Uterus (tissue), 4 donors: ENCODE data around the gene NFILZ. TPM values are rescaled to one million over a fixed set of nuclear protein-coding genes. Genes with fewer than 3 reads are reported as not detected.

Source experiments
- DNase-seq, 2 donors: peaks; one replicate each; pipeline ENCODE4 v3.0.0-alpha.2; 2019 to 2020
- H3K27ac ChIP-seq, 2 donors: fragments of 200-600 bp; sonication (generic); 1 replicate in 1 of 2; 2 replicates in 1 of 2; pipeline ENCODE4 v1.5.1; 2016 to 2018
- H3K27me3 ChIP-seq, 2 donors: fragments of 200-600 bp; sonication (generic); one replicate each; pipeline ENCODE4 v1.5.1; 2018 to 2019; ENCODE audit warnings: control low read depth in 1 of 2
- H3K36me3 ChIP-seq, 2 donors: fragments of 200-600 bp; sonication (generic); one replicate each; pipeline ENCODE4 v1.5.1; 2019; ENCODE audit warnings: control low read depth in 1 of 2
- H3K4me1 ChIP-seq, 2 donors: fragments of 200-600 bp; sonication (generic); one replicate each; pipeline ENCODE4 v1.5.1; 2018 to 2019; ENCODE audit warnings: control low read depth in 1 of 2
- H3K4me3 ChIP-seq, 2 donors: fragments of 200-600 bp; sonication (generic); 1 replicate in 1 of 2; 2 replicates in 1 of 2; pipeline ENCODE4 v1.5.1; 2018 to 2019; ENCODE audit warnings: mild to moderate bottlenecking in 1 of 2
- H3K9me3 ChIP-seq, 2 donors: fragments of 200-600 bp; sonication (generic); one replicate each; pipeline ENCODE4 v1.5.1; 2019; ENCODE audit warnings: control low read depth in 1 of 2
- CTCF ChIP-seq, 4 experiments: fragments of 200-600 bp in 2 of 4; fragments of 450-650 bp in 2 of 4; sonication (generic) in 2 of 4; IDR thresholded peaks; one replicate each; pipeline ENCODE4 v1.5.1; 2016 to 2019; ENCODE audit warnings: antibody characterized with exemption in 4 of 4, mild to moderate bottlenecking in 2 of 4, moderate library complexity in 1 of 4
- POLR2A ChIP-seq, 2 donors: fragments of 450-650 bp; IDR thresholded peaks; one replicate each; pipeline ENCODE4 v1.6.1; 2016; ENCODE audit warnings: antibody characterized with exemption in 2 of 2, mild to moderate bottlenecking in 1 of 2, moderate library complexity in 1 of 2
- intact Hi-C: fragments of 100-400 bp; cut with DNase I; formaldehyde crosslinking; loops from one replicate; pipeline ENCODE4 v1.15.1; 2023; ENCODE audit warnings: low total_unique reads
- total RNA-seq, 4 donors: library from RNA; depleted of rRNA in 3 of 4; stranded (reverse); fragments of >200 nt in 3 of 4; gene quantifications; one replicate each; pipeline versions ENCODE4 v1.1.0 to v1.2.4, GENCODE V29; 2014 to 2023
- donor health status: DM: yes; HTN: yes; CAD: no.

The NFILZ gene
- total RNA-seq, 4 donors from 2014 or later = not detected

- no peak for DNase-seq
- no peak overlapping the region for H3K27ac ChIP-seq
Observed at GRCh38 chr19:8641908-8642547, 11.6 kb downstream of the NFILZ start.

GRCh38 chr19:8642561-8642960, 12.1 kb downstream of the NFILZ start:
- no peak for TF ChIP-seq CTCF (IDR thresholded peaks at IDR 0.05)
- TF ChIP-seq POLR2A (IDR thresholded peaks at IDR 0.05) = no peak
- Histone ChIP-seq H3K4me3 (no peak overlapping the region), H3K36me3 (no peaks in the 10 kb centered on the region), H3K9me3 (no peaks in the 10 kb centered on the region), H3K27ac (no peak overlapping the region), H3K4me1 (no peaks in the 10 kb centered on the region), H3K27me3 (no peaks in the 10 kb centered on the region)
- intact Hi-C loops = no loop called here
- DNase-seq = no peak

More at GRCh38 chr19:8641908-8642547, 11.6 kb downstream of the NFILZ start:
- Histone ChIP-seq H3K9me3 (no peaks in the 10 kb centered on the region), H3K4me3 (no peak overlapping the region), H3K4me1 (no peaks in the 10 kb centered on the region), H3K27me3 (no peaks in the 10 kb centered on the region), H3K36me3 (no peaks in the 10 kb centered on the region)
- TF ChIP-seq CTCF (IDR thresholded peaks at IDR 0.05) (peak; percentile 46 to 66 (median 56)), POLR2A (IDR thresholded peaks at IDR 0.05) (no peak)
- intact Hi-C loops = no loop called here

GRCh38 chr19:8643860-8644653, 13.6 kb downstream of the NFILZ start:
- DNase-seq = no peak
- no peaks in the 10 kb centered on the region for H3K9me3 ChIP-seq
- TF ChIP-seq POLR2A (IDR thresholded peaks at IDR 0.05) (no peak), CTCF (IDR thresholded peaks at IDR 0.05) (no peak)
- no peak overlapping the region for H3K27ac ChIP-seq
- H3K4me3 ChIP-seq = no peak overlapping the region
- H3K36me3 ChIP-seq = no peaks in the 10 kb centered on the region
- no peaks in the 10 kb centered on the region for H3K4me1 ChIP-seq
- intact Hi-C loops = no loop called here
- no peaks in the 10 kb centered on the region for H3K27me3 ChIP-seq

- no peak for TF ChIP-seq POLR2A (IDR thresholded peaks at IDR 0.05)
- TF ChIP-seq CTCF (IDR thresholded peaks at IDR 0.05) = no peak
- Histone ChIP-seq H3K27ac (no peak overlapping the region), H3K9me3 (no peaks in the 10 kb centered on the region), H3K36me3 (no peaks in the 10 kb centered on the region), H3K27me3 (no peaks in the 10 kb centered on the region), H3K4me1 (no peaks in the 10 kb centered on the region), H3K4me3 (no peak overlapping the region)
- intact Hi-C loops = no loop called here
- DNase-seq = no peak
Observed at GRCh38 chr19:8648240-8648639, 17.8 kb downstream of the NFILZ start.
